HepG2 (cell line): ENCODE results near the gene MAN1A1. TPM values are rescaled to one million over a fixed set of nuclear protein-coding genes. Genes with fewer than 3 reads are reported as not detected.

Experiments used
- ATAC-seq: fragments of 200-7000 bp; cut with Tn5 transposase; 3 replicates; pipeline ENCODE4 v1.9.1; 2020; ENCODE audit warnings: mild to moderate bottlenecking, moderate library complexity
- BruUV-seq: library from RNA; stranded (reverse); fragments of 400-500 nt; replicated peaks from 2 replicates; lab custom pipeline; 2021; lab: Mats Ljungman, UMichigan
- CTCF ChIA-PET: fragments of 300-600 bp; formaldehyde crosslinking; extraction: SDS; loops from one replicate; lab custom pipeline; 2021; ENCODE audit warnings: low total read pairs, inconsistent platforms, low intra/inter-chr PET ratio; lab: Yijun Ruan, JAX
- POLR2A ChIA-PET: fragments of 350-600 bp; sonication (Branson Sonifier 250); formaldehyde crosslinking; loops from one replicate; lab custom pipeline; 2020; ENCODE audit warnings: antibody characterized with exemption, inconsistent platforms; lab: Yijun Ruan, JAX
- DNase-seq: peaks from one replicate; pipeline ENCODE4 v3.0.0-alpha.2; 2015; ENCODE audit warnings: low spot score
- FAIRE-seq: peaks from 3 replicates; lab custom pipeline; 2011; peaks lifted over from hg19 to GRCh38; lab: Jason Lieb, UNC
- H2AFZ ChIP-seq: one replicate; pipeline ENCODE4 v1.6.1; 2011; ENCODE audit warnings: low read length, inconsistent platforms
- H3K27ac ChIP-seq: fragments of 300-600 bp; 3 replicates; pipeline ENCODE4 v1.8.0; 2011; ENCODE audit warnings: mixed run types, mild to moderate bottlenecking, mixed read lengths, low read length, inconsistent platforms; ENCODE audit not compliant: insufficient read depth; ENCODE audit errors: extremely low read length
- H3K27me3 ChIP-seq, 2 experiments: fragments of 200-600 bp in 1 of 2; 2 replicates in 1 of 2; 3 replicates in 1 of 2; pipeline versions ENCODE4 v1.6.0 to v1.8.0; 2011; ENCODE audit warnings: low read length in 2 of 2, mild to moderate bottlenecking in 2 of 2, moderate library complexity in 2 of 2, inconsistent platforms in 1 of 2; ENCODE audit not compliant: insufficient read depth in 2 of 2, control insufficient read depth in 1 of 2
- H3K36me3 ChIP-seq, 2 experiments: fragments of 200-600 bp in 1 of 2; replicated peaks in 1 of 2; 2 replicates in 1 of 2; 3 replicates in 1 of 2; pipeline versions ENCODE4 v1.5.1 to v1.8.0; 2011; ENCODE audit warnings: low read length in 2 of 2, inconsistent platforms in 1 of 2; ENCODE audit not compliant: insufficient read depth in 2 of 2, control insufficient read depth in 1 of 2
- H3K4me1 ChIP-seq: 2 replicates; pipeline ENCODE4 v1.5.1; 2012; ENCODE audit warnings: low read length, inconsistent platforms; ENCODE audit not compliant: insufficient read depth
- H3K4me2 ChIP-seq: 2 replicates; pipeline ENCODE4 v1.6.0; 2011; ENCODE audit warnings: low read depth, low read length, inconsistent platforms
- H3K4me3 ChIP-seq, 3 experiments: fragments of 200-600 bp in 1 of 3; sonication (generic), shearing (Covaris generic) in 1 of 3; replicated peaks in 1 of 3; 2 replicates each; pipeline ENCODE4 v1.5.1; 2011 to 2016; ENCODE audit warnings: low read length in 3 of 3, inconsistent platforms in 2 of 3, low read depth in 2 of 3, mild to moderate bottlenecking in 2 of 3, control low read depth in 1 of 3, mixed read lengths in 1 of 3; ENCODE audit not compliant: insufficient read depth in 1 of 3
- H3K79me2 ChIP-seq: one replicate; pipeline ENCODE4 v1.6.1; 2011; ENCODE audit warnings: low read length, inconsistent platforms; ENCODE audit not compliant: insufficient read depth
- H3K9ac ChIP-seq: 2 replicates; pipeline ENCODE4 v1.6.0; 2011; ENCODE audit warnings: mild to moderate bottlenecking, low read depth, low read length, inconsistent platforms; ENCODE audit not compliant: insufficient read depth
- H3K9me3 ChIP-seq: 2 replicates; pipeline ENCODE4 v1.5.1; 2012; ENCODE audit warnings: mild to moderate bottlenecking, low read length
- H4K20me1 ChIP-seq: 2 replicates; pipeline ENCODE4 v1.6.0; 2011; ENCODE audit warnings: inconsistent platforms, mild to moderate bottlenecking, low read length, moderate library complexity; ENCODE audit not compliant: insufficient read depth
- ARID5B ChIP-seq: IDR thresholded peaks from 2 replicates; pipeline ENCODE4 v1.4.0; 2020; ENCODE audit warnings: mild to moderate bottlenecking, missing genetic modification reagents
- GPBP1L1 ChIP-seq: sonication (generic); formaldehyde crosslinking; IDR thresholded peaks from 2 replicates; pipeline ENCODE4 v1.5.0; 2020; ENCODE audit warnings: mild to moderate bottlenecking, missing genetic modification reagents
- MYPOP ChIP-seq: sonication (generic); formaldehyde crosslinking; IDR thresholded peaks from 2 replicates; pipeline ENCODE4 v1.8.1; 2023; ENCODE audit warnings: mild to moderate bottlenecking, moderate library complexity, missing genetic modification reagents
- PAWR ChIP-seq: sonication (generic); formaldehyde crosslinking; IDR thresholded peaks from 2 replicates; pipeline ENCODE4 v1.4.0; 2020; ENCODE audit warnings: missing genetic modification reagents, mild to moderate bottlenecking, borderline replicate concordance
- PITX1 ChIP-seq: sonication (generic); formaldehyde crosslinking; IDR thresholded peaks from 2 replicates; pipeline ENCODE4 v1.5.1; 2020; ENCODE audit warnings: mild to moderate bottlenecking, missing genetic modification reagents
- POGZ ChIP-seq: sonication (generic); formaldehyde crosslinking; IDR thresholded peaks from 2 replicates; pipeline ENCODE4 v1.4.0; 2020; ENCODE audit warnings: mild to moderate bottlenecking, missing genetic modification reagents
- POLR2AphosphoS2 ChIP-seq: IDR thresholded peaks from 2 replicates; pipeline ENCODE4 v1.6.1; 2011; ENCODE audit warnings: low read depth, low read length, improper control_type of control experiment
- POLR2AphosphoS5 ChIP-seq: IDR thresholded peaks from 2 replicates; pipeline ENCODE4 v1.6.1; 2012; ENCODE audit warnings: low read depth, low read length
- SPEN ChIP-seq: sonication (generic); formaldehyde crosslinking; IDR thresholded peaks from 2 replicates; pipeline ENCODE4 v1.5.1; 2020; ENCODE audit warnings: low read depth, mild to moderate bottlenecking, missing genetic modification reagents
- ZBTB2 ChIP-seq: sonication (generic); formaldehyde crosslinking; IDR thresholded peaks from 2 replicates; pipeline ENCODE4 v1.8.0; 2022; ENCODE audit warnings: low read depth, missing genetic modification reagents
- ZBTB21 ChIP-seq: sonication (generic); formaldehyde crosslinking; IDR thresholded peaks from 2 replicates; pipeline ENCODE4 v1.4.0; 2020; ENCODE audit warnings: missing genetic modification reagents
- ZFP36 ChIP-seq: fragments of 150-350 bp; IDR thresholded peaks from 2 replicates; pipeline ENCODE4 v1.6.1; 2018; ENCODE audit warnings: borderline replicate concordance, low read length, low read depth; ENCODE audit not compliant: partially characterized antibody
- ZNF124 ChIP-seq: sonication (generic); formaldehyde crosslinking; IDR thresholded peaks from 2 replicates; pipeline ENCODE4 v1.4.0; 2020; ENCODE audit warnings: missing genetic modification reagents
- ZNF891 ChIP-seq: sonication (generic); formaldehyde crosslinking; IDR thresholded peaks from 2 replicates; pipeline ENCODE4 v1.5.0; 2020; ENCODE audit warnings: mild to moderate bottlenecking, missing genetic modification reagents
- WGBS: methylation state at CpG from one replicate; pipeline ENCODE4 v1.1.6; 2017; ENCODE audit warnings: low lambda C conversion rate; 5-methylcytosine and 5-hydroxymethylcytosine counted together
- in situ Hi-C: cut with HindIII; loops from 2 replicates; pipeline ENCODE4 v1.10.0; 2017; ENCODE audit warnings: low pct_unique_long_range_greater_than_20kb; ENCODE audit not compliant: extremely low pct_ligation_motif_present
- intact Hi-C: fragments of 100-400 bp; cut with micrococcal nuclease; formaldehyde crosslinking; loops from one replicate; pipeline ENCODE4 v1.10.0; 2022; ENCODE audit not compliant: unreplicated experiment
- polyA plus RNA-seq, 8 experiments: library from polyadenylated mRNA; depleted of rRNA in 3 of 8; stranded (reverse) in 7 of 8; unstranded in 1 of 8; fragments of >200 nt; fragmentation: Illumina TruSeq in 4 of 8; extraction: Trizol in 4 of 8; gene quantifications; 2 replicates each; pipeline versions ENCODE4 v1.2.1 to v1.2.3, GENCODE V29; 2011 to 2016; ENCODE audit warnings: low read depth in 4 of 8, missing spikeins in 1 of 8, mixed read lengths in 1 of 8; ENCODE audit not compliant: insufficient read depth in 1 of 8
- total RNA-seq, 5 experiments: library from RNA; depleted of rRNA; stranded (reverse); fragments of >200 nt; fragmentation: Illumina TruSeq; extraction: Trizol; gene quantifications; 2 replicates each; pipeline ENCODE4 v1.2.3, GENCODE V29; 2016; ENCODE audit warnings: low read depth in 1 of 5

The MAN1A1 gene
- total and polyA plus RNA-seq, 2 of the 13 experiments (the other 11 are each of a cell fraction or from before 2014, with no cell fraction given): 156 to 236 TPM

GRCh38 chr6:119340796-119341487, 8.6 kb downstream of the MAN1A1 start:
- CTCF ChIA-PET: no interaction called here
- H3K9me3 ChIP-seq: no peaks in the 10 kb centered on the region
- peak overlapping the region; percentile 6 to 99 (median 13); a peak in 4 of 6 replicates for H3K4me3 ChIP-seq
- H3K79me2 ChIP-seq: peaks cover 100% of the 10 kb centered on the region
- FAIRE-seq: no peak
- H3K36me3 ChIP-seq: peaks cover 12 to 78% of the 10 kb centered on the region in 2 experiments
- POLR2A ChIA-PET: interaction anchor here (1.2 kb wide), 1 partner anchor 17 kb away, joined by 3 read pairs; no protein-coding TSS in a partner anchor
- H3K4me2 ChIP-seq: peak overlapping the region; percentile 96
- no TSS peak for BruUV-seq
- no peak overlapping the region for H2AFZ ChIP-seq
- intact Hi-C loops (no loop called here), in situ Hi-C loops (no loop called here)
- peak overlapping the region; percentile 37 for H3K27ac ChIP-seq
- 63% methylated on average over 8 of the region's 8 CpGs for WGBS
- ATAC-seq: no peak
- 0 out of 2 replicates have a peak overlapping the region, but pooled peaks have one; percentile 6 for H3K9ac ChIP-seq
- DNase-seq: no peak
- peaks cover 96% of the 10 kb centered on the region for H3K4me1 ChIP-seq
- no peaks in the 10 kb centered on the region; a peak in 1 of 5 replicates for H3K27me3 ChIP-seq
- H4K20me1 ChIP-seq: peaks cover 100% of the 10 kb centered on the region
- TF ChIP-seq GPBP1L1 (CRISPR knock-in tag) (no peak), POGZ (no peak), ZNF124 (CRISPR knock-in tag) (no peak), PAWR (CRISPR knock-in tag) (no peak), PITX1 (CRISPR knock-in tag) (0 out of 2 replicates have a peak, but pooled peaks have one; percentile 12), POLR2AphosphoS2 (peak; percentile 54; the same call in 1 of the 2 replicates), ARID5B (CRISPR knock-in tag) (no peak), MYPOP (CRISPR knock-in tag) (0 out of 2 replicates have a peak, but pooled peaks have one; percentile 27), POLR2AphosphoS5 (no peak; the same call in 1 of the 2 replicates), ZBTB21 (CRISPR knock-in tag) (no peak), ZBTB2 (no peak), ZFP36 (no peak), ZNF891 (CRISPR knock-in tag) (no peak), SPEN (peak; percentile 40; the same call in 1 of the 2 replicates)
